HCT116 (cell line): ENCODE data around the gene SIN3A. TPM values are rescaled to one million over a fixed set of nuclear protein-coding genes. Genes with fewer than 3 reads are reported as not detected.

Experiments used
- ATAC-seq: fragments of 200-7000 bp; cut with Tn5 transposase; 2 replicates; pipeline ENCODE4 v1.9.1; 2020; ENCODE audit warnings: mild to moderate bottlenecking, moderate library complexity
- BruUV-seq: library from RNA; stranded (reverse); fragments of 400-500 nt; replicated peaks from 2 replicates; lab custom pipeline; 2021; lab: Mats Ljungman, UMichigan
- CTCF ChIA-PET: fragments of 300-600 bp; sonication (Branson Sonifier 250); formaldehyde crosslinking; loops from one replicate; lab custom pipeline; 2021; ENCODE audit warnings: antibody characterized with exemption; lab: Charles Lee
- POLR2A ChIA-PET: fragments of 300-600, 350-600 bp; sonication (Branson Sonifier 250); formaldehyde crosslinking; loops from one replicate; lab custom pipeline; 2021; ENCODE audit warnings: antibody characterized with exemption; lab: Charles Lee
- RAD21 ChIA-PET, 2 experiments: fragments of 300-600 bp; sonication (Branson Sonifier 250); formaldehyde crosslinking; loops; one replicate each; lab custom pipeline; 2023; ENCODE audit warnings: low total read pairs in 2 of 2; ENCODE audit not compliant: uncharacterized antibody in 2 of 2, unreplicated experiment in 2 of 2, low non-redundant PET in 1 of 2; lab: Charles Lee
- DNase-seq: peaks from one replicate; pipeline ENCODE4 v3.0.0-alpha.2; 2010; ENCODE audit warnings: low read depth, low spot score
- H2AFZ ChIP-seq: fragments of 200-600 bp; shearing (Covaris generic), sonication (generic); 2 replicates; pipeline ENCODE4 v1.6.1; 2017; ENCODE audit warnings: low read depth, mixed run types, mixed read lengths, antibody characterized with exemption, low read length; ENCODE audit not compliant: poor library complexity, severe bottlenecking
- H3K27ac ChIP-seq: 2 replicates; pipeline ENCODE4 v1.5.1; 2012; ENCODE audit warnings: low read depth, low read length
- H3K27me3 ChIP-seq: fragments of 200-600 bp; sonication (generic); 2 replicates; pipeline ENCODE4 v1.6.1; 2016; ENCODE audit warnings: mixed run types, low read length, mixed read lengths; ENCODE audit not compliant: insufficient read depth
- H3K36me3 ChIP-seq, 2 experiments: fragments of 200-500 bp in 1 of 2; fragments of 200-600 bp in 1 of 2; sonication (Bioruptor generic) in 1 of 2; sonication (generic) in 1 of 2; 2 replicates each; pipeline versions ENCODE4 v1.5.1 to v1.6.1; 2014 to 2016; ENCODE audit warnings: low read length in 2 of 2, inconsistent platforms in 1 of 2, mixed read lengths in 1 of 2, mixed run types in 1 of 2; ENCODE audit not compliant: insufficient read depth in 2 of 2, control insufficient read depth in 1 of 2
- H3K4me1 ChIP-seq, 2 experiments: fragments of 200-600 bp in 1 of 2; sonication (generic) in 1 of 2; 2 replicates each; pipeline versions ENCODE4 v1.5.1 to v1.6.1; 2012 to 2017; ENCODE audit warnings: low read length in 2 of 2, inconsistent platforms in 1 of 2, mild to moderate bottlenecking in 1 of 2, mixed read lengths in 1 of 2, mixed run types in 1 of 2, moderate library complexity in 1 of 2; ENCODE audit not compliant: insufficient read depth in 2 of 2, control insufficient read depth in 1 of 2
- H3K4me2 ChIP-seq: fragments of 200-600 bp; sonication (generic); 2 replicates; pipeline ENCODE4 v1.6.1; 2017; ENCODE audit warnings: mixed run types, low read length, mixed read lengths
- H3K4me3 ChIP-seq, 2 experiments: fragments of 200-600 bp in 1 of 2; sonication (generic) in 1 of 2; replicated peaks in 1 of 2; 2 replicates each; pipeline ENCODE4 v1.5.1; 2011 to 2016; ENCODE audit warnings: low read length in 2 of 2, control low read depth in 1 of 2, low read depth in 1 of 2, mild to moderate bottlenecking in 1 of 2, mixed read lengths in 1 of 2, mixed run types in 1 of 2
- H3K79me2 ChIP-seq: fragments of 200-600 bp; sonication (generic); 2 replicates; pipeline ENCODE4 v1.6.1; 2017; ENCODE audit warnings: mild to moderate bottlenecking, mixed run types, low read length, moderate library complexity, mixed read lengths; ENCODE audit not compliant: insufficient read depth
- H3K9ac ChIP-seq: fragments of 200-600 bp; sonication (generic); 2 replicates; pipeline ENCODE4 v1.6.1; 2016; ENCODE audit warnings: low read length, mixed read lengths
- H3K9me2 ChIP-seq: fragments of 200-600 bp; sonication (generic), shearing (Covaris generic); 2 replicates; pipeline ENCODE4 v1.6.1; 2017; ENCODE audit warnings: mixed run types, mild to moderate bottlenecking, moderate library complexity; ENCODE audit not compliant: insufficient read depth
- H3K9me3 ChIP-seq, 2 experiments: fragments of 200-500 bp in 1 of 2; fragments of 200-600 bp in 1 of 2; sonication (Bioruptor generic) in 1 of 2; sonication (generic) in 1 of 2; 2 replicates each; pipeline ENCODE4 v1.6.1; 2014 to 2017; ENCODE audit warnings: low read length in 2 of 2, mixed read lengths in 2 of 2, inconsistent platforms in 1 of 2, low read depth in 1 of 2, mild to moderate bottlenecking in 1 of 2, mixed run types in 1 of 2, moderate library complexity in 1 of 2; ENCODE audit not compliant: control insufficient read depth in 1 of 2, insufficient read depth in 1 of 2
- H4K20me1 ChIP-seq: fragments of 200-600 bp; sonication (generic), shearing (Covaris generic); 2 replicates; pipeline ENCODE4 v1.6.1; 2017; ENCODE audit warnings: mixed run types, mild to moderate bottlenecking, moderate library complexity; ENCODE audit not compliant: insufficient read depth
- CTCF ChIP-seq, 3 experiments: fragments of 200-600 bp in 1 of 3; sonication (generic) in 1 of 3; IDR thresholded peaks in 2 of 3; conservative IDR thresholded peaks in 1 of 3; 2 replicates each; pipeline ENCODE4 v1.5.1; 2012 to 2017; ENCODE audit warnings: low read depth in 2 of 3, low read length in 2 of 3, antibody characterized with exemption in 1 of 3, borderline replicate concordance in 1 of 3, control low read depth in 1 of 3, mild to moderate bottlenecking in 1 of 3, mixed read lengths in 1 of 3, mixed run types in 1 of 3, moderate library complexity in 1 of 3; ENCODE audit not compliant: insufficient read depth in 1 of 3
- EZH2 ChIP-seq: fragments of 200-600 bp; sonication (generic); IDR thresholded peaks from 2 replicates; pipeline ENCODE4 v1.6.1; 2017; ENCODE audit warnings: antibody characterized with exemption, mixed run types
- EZH2phosphoT487 ChIP-seq: fragments of 200-600 bp; IDR thresholded peaks from 2 replicates; pipeline ENCODE4 v1.6.1; 2018; ENCODE audit warnings: antibody characterized with exemption, borderline replicate concordance
- FOSL1 ChIP-seq: IDR thresholded peaks from 2 replicates; pipeline ENCODE4 v1.6.1; 2012; ENCODE audit warnings: low read depth
- POLR2A ChIP-seq: IDR thresholded peaks from 2 replicates; pipeline ENCODE4 v1.7.0; 2011; ENCODE audit warnings: borderline replicate concordance; ENCODE audit not compliant: insufficient read depth, insufficient read length; ENCODE audit errors: extremely low read depth
- ZNF274 ChIP-seq: fragments of 200-500 bp; sonication (Bioruptor generic); IDR thresholded peaks from 2 replicates; pipeline ENCODE4 v1.6.1; 2014; ENCODE audit warnings: mild to moderate bottlenecking, low read depth, low read length, inconsistent platforms
- intact Hi-C: fragments of 100-400 bp; cut with micrococcal nuclease; formaldehyde crosslinking; loops from 2 replicates; pipeline ENCODE4 v1.10.0; 2022
- total RNA-seq: library from RNA; stranded (reverse); gene quantifications from one replicate; pipeline ENCODE4 v1.2.1, GENCODE V29; 2021; ENCODE audit not compliant: unreplicated experiment
- TF ChIP-seq, protein P1 (sequence below): IDR thresholded peaks from 2 replicates; pipeline ENCODE4 v1.6.1; 2012

The SIN3A gene
- total RNA-seq, 1 experiment from 2014 or later: 70.1 TPM

DNA sequence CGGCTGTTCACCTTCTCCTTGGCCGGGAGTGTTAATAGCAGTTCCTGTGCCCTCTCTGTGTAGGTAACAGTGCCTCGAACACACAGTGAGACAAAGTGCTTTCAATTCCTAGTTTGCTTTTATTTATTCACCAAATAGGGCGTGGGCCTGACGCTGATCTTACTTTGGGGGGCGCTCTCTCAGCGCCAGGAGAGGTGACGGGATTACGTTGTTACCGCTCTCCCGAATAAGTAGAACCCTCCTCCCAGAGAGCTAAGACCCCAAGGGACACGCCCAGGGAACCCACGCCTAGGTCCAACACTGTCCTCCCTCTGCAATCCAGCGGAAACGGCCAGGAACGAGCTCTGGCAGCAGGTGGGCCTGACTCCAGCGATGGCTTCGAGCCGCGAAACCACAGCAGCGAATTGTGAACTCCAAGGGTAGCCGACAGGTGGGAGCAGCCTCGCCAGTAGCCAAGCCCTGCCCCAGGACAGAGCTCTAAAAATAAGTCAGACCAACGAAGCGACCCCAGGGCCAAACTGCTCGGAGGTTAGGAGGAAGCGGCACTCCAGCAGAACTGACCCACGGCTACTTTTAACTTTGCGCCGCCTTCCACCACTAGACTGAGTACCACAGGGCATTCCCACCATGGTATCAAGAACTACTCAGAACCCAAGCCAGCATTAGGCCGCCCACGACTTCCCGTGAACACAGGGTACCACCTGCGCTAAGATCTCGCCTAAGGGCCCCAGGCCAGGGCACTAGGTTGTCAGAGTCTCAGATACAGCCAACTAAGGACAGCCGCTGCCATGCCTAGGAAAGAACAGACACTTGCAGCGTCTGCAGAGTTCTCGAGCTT is 1.6 kb upstream of the SIN3A start:
- Histone ChIP-seq H3K4me2 (peak overlapping the region; percentile 95), H3K9me2 (no peaks in the 10 kb centered on the region), H4K20me1 (peaks cover 10% of the 10 kb centered on the region; the same call in 1 of the 2 replicates), H3K27me3 (no peaks in the 10 kb centered on the region), H3K27ac (peak overlapping the region; percentile 89), H3K4me1 (peaks cover 6 to 40% of the 10 kb centered on the region in 2 experiments), H2AFZ (no peak overlapping the region), H3K9me3 (no peaks in the 10 kb centered on the region), H3K4me3 (peak overlapping the region; percentile 79 to 86), H3K9ac (peak overlapping the region; percentile 95), H3K36me3 (no peaks in the 10 kb centered on the region), H3K79me2 (peaks cover 47% of the 10 kb centered on the region)
- intact Hi-C loops: loop anchor here (2.0 to 5.0 kb wide), 2 partner anchors 124 to 172 kb away; partner anchors contain the start of genes PTPN9 and SNUPN
- TSS peak; percentile 82 for BruUV-seq
- DNase-seq (peak; percentile 21), ATAC-seq (no peak)
- RAD21 ChIA-PET: interaction anchor here in 1 of 2 experiments (1.0 to 1.5 kb wide), 2 partner anchors 85 kb away, joined by 4 to 5 read pairs; partner anchors contain the start of gene MAN2C1
- POLR2A ChIA-PET: interaction anchor here (0.9 to 4.0 kb wide), 12 partner anchors 8 to 496 kb away, joined by 3 to 39 read pairs (median 5); partner anchors contain the start of genes IMP3, MAN2C1, RPP25 and SNUPN
- peak in 2 of 3 experiments; percentile 12 to 49; a peak in 2 of 6 replicates for TF ChIP-seq CTCF (IDR thresholded peaks at IDR 0.05 in 2 of 3, conservative IDR thresholded peaks at IDR 0.05 in 1 of 3; ENCODE audit: borderline replicate concordance in 1 of 3, insufficient read depth in 1 of 3, low read depth in 2 of 3, low read length in 2 of 3)
- TF ChIP-seq EZH2: no peak
- TF ChIP-seq ZNF274: no peak
- no peak for TF ChIP-seq EZH2phosphoT487
- no peak for TF ChIP-seq POLR2A
- TF ChIP-seq, protein P1, sequence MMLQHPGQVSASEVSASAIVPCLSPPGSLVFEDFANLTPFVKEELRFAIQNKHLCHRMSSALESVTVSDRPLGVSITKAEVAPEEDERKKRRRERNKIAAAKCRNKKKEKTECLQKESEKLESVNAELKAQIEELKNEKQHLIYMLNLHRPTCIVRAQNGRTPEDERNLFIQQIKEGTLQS: no peak
- TF ChIP-seq FOSL1: no peak
- CTCF ChIA-PET: interaction anchor here (0.8 to 5.4 kb wide), 4 partner anchors 85 to 198 kb away, joined by 3 to 34 read pairs (median 4); partner anchors contain the start of genes MAN2C1, SNUPN and SNX33
